HL-60 (cell line): ENCODE results near the gene RFLNA.

Source experiments
- CTCF ChIP-seq: IDR thresholded peaks from one replicate; pipeline ENCODE4 v1.5.1; 2011; ENCODE audit warnings: low read length, control low read depth, inconsistent platforms; ENCODE audit not compliant: insufficient read depth
- GABPA ChIP-seq: IDR thresholded peaks from 2 replicates; pipeline ENCODE4 v1.6.1; 2012; ENCODE audit warnings: low read depth
- POLR2AphosphoS5 ChIP-seq: IDR thresholded peaks from 2 replicates; pipeline ENCODE4 v1.6.1; 2012; ENCODE audit warnings: low read depth
- REST ChIP-seq: IDR thresholded peaks from 2 replicates; pipeline ENCODE4 v1.6.1; 2012; ENCODE audit warnings: low read depth; ENCODE audit not compliant: insufficient replicate concordance
- SPI1 ChIP-seq: IDR thresholded peaks from 2 replicates; pipeline ENCODE4 v1.6.1; 2012; ENCODE audit warnings: low read depth, mild to moderate bottlenecking, borderline replicate concordance

- no peak for TF ChIP-seq REST
- TF ChIP-seq CTCF: no peak
- TF ChIP-seq GABPA: no peak
- TF ChIP-seq POLR2AphosphoS5: no peak
- no peak for TF ChIP-seq SPI1
These were observed 11.6 kb upstream of the RFLNA start for GRCh38 chr12:124283326-124283725.
